Endothelial cell of umbilical vein (primary cell): Measurements from ENCODE around the gene LFNG. TPM values are rescaled to one million over a fixed set of nuclear protein-coding genes. Genes with fewer than 3 reads are reported as not detected.

Source experiments
- BruUV-seq: library from RNA; stranded (reverse); fragments of 400-500 nt; replicated peaks from 2 replicates; lab custom pipeline; 2021; lab: Mats Ljungman, UMichigan
- CTCF ChIA-PET: fragments of 300-600, 350-600 bp; sonication (Branson Sonifier 250); formaldehyde crosslinking; loops from one replicate; lab custom pipeline; 2021; ENCODE audit warnings: antibody characterized with exemption, inconsistent platforms; lab: Charles Lee
- POLR2A ChIA-PET: fragments of 300-600, 350-600 bp; sonication (Branson Sonifier 250); formaldehyde crosslinking; loops from one replicate; lab custom pipeline; 2021; ENCODE audit warnings: antibody characterized with exemption, inconsistent platforms; lab: Charles Lee
- DNase-seq: peaks from one replicate; pipeline ENCODE4 v3.0.0-alpha.2; 2011; ENCODE audit warnings: low read depth, low spot score
- FAIRE-seq: peaks from 2 replicates; lab custom pipeline; 2011; peaks lifted over from hg19 to GRCh38; lab: Jason Lieb, UNC
- H2AFZ ChIP-seq: 2 replicates; pipeline ENCODE4 v1.6.0; 2012; ENCODE audit warnings: low read depth, low read length, control low read depth, inconsistent platforms
- H3K27ac ChIP-seq: 2 replicates; pipeline ENCODE4 v1.5.1; 2011; ENCODE audit warnings: low read depth, mild to moderate bottlenecking, control low read depth, low read length, moderate library complexity; ENCODE audit not compliant: insufficient read depth
- H3K27me3 ChIP-seq, 2 experiments: 2 replicates each; pipeline versions ENCODE4 v1.6.0 to v1.6.1; 2011; ENCODE audit warnings: low read length in 2 of 2, mixed read lengths in 1 of 2; ENCODE audit not compliant: control insufficient read depth in 2 of 2, insufficient read depth in 2 of 2
- H3K36me3 ChIP-seq, 2 experiments: 2 replicates in 1 of 2; 3 replicates in 1 of 2; pipeline ENCODE4 v1.5.1; 2011; ENCODE audit warnings: low read length in 2 of 2, mild to moderate bottlenecking in 1 of 2, moderate library complexity in 1 of 2; ENCODE audit not compliant: control insufficient read depth in 2 of 2, insufficient read depth in 2 of 2; ENCODE audit errors: extremely low read depth in 1 of 2
- H3K4me1 ChIP-seq: 3 replicates; pipeline ENCODE4 v1.5.1; 2011; ENCODE audit warnings: mild to moderate bottlenecking, low read length; ENCODE audit not compliant: control insufficient read depth, insufficient read depth; ENCODE audit errors: extremely low read depth
- H3K4me2 ChIP-seq: 2 replicates; pipeline ENCODE4 v1.6.1; 2011; ENCODE audit warnings: low read length, control low read depth, mixed read lengths; ENCODE audit not compliant: insufficient read depth
- H3K4me3 ChIP-seq, 3 experiments: fragments of 200-600 bp in 1 of 3; sonication (generic), shearing (Covaris generic) in 1 of 3; replicated peaks in 1 of 3; 2 replicates each; pipeline ENCODE4 v1.5.1; 2011 to 2016; ENCODE audit warnings: control low read depth in 3 of 3, low read length in 3 of 3, mild to moderate bottlenecking in 2 of 3, inconsistent platforms in 1 of 3, low read depth in 1 of 3, moderate library complexity in 1 of 3; ENCODE audit not compliant: insufficient read depth in 1 of 3
- H3K79me2 ChIP-seq: 2 replicates; pipeline ENCODE4 v1.6.0; 2012; ENCODE audit warnings: low read length, inconsistent platforms; ENCODE audit not compliant: control insufficient read depth, insufficient read depth
- H3K9ac ChIP-seq: replicated peaks from 2 replicates; pipeline ENCODE3; 2011; ENCODE audit warnings: low read length, control low read depth; ENCODE audit not compliant: insufficient read depth; ENCODE audit errors: extremely low read depth
- H3K9me1 ChIP-seq: replicated peaks from 3 replicates; pipeline ENCODE4 v1.6.0; 2011; ENCODE audit warnings: mild to moderate bottlenecking, low read length; ENCODE audit not compliant: control insufficient read depth, insufficient read depth; ENCODE audit errors: extremely low read depth
- H3K9me3 ChIP-seq: replicated peaks from 2 replicates; pipeline ENCODE4 v1.5.1; 2012; ENCODE audit warnings: low read length, inconsistent platforms; ENCODE audit not compliant: control insufficient read depth, insufficient read depth
- H4K20me1 ChIP-seq: replicated peaks from 2 replicates; pipeline ENCODE3; 2011; ENCODE audit warnings: mild to moderate bottlenecking, low read length; ENCODE audit not compliant: control insufficient read depth, insufficient read depth; ENCODE audit errors: extremely low read depth
- EZH2 ChIP-seq: IDR thresholded peaks from 2 replicates; pipeline ENCODE4 v1.6.1; 2012; ENCODE audit warnings: borderline replicate concordance, low read depth, mild to moderate bottlenecking, moderate library complexity, low read length, inconsistent platforms; ENCODE audit not compliant: severe bottlenecking
- FOS ChIP-seq: IDR thresholded peaks from 2 replicates; pipeline ENCODE4 v1.6.1; 2011; ENCODE audit warnings: mild to moderate bottlenecking, low read length, moderate library complexity, borderline replicate concordance; ENCODE audit not compliant: insufficient read depth
- GATA2 ChIP-seq: IDR thresholded peaks from 2 replicates; pipeline ENCODE4 v1.7.0; 2011; ENCODE audit warnings: low read depth, mild to moderate bottlenecking, moderate library complexity, mixed read lengths, low read length; ENCODE audit not compliant: insufficient read length, insufficient read depth
- JUN ChIP-seq: IDR thresholded peaks from 2 replicates; pipeline ENCODE4 v1.6.1; 2011; ENCODE audit warnings: borderline replicate concordance, low read depth; ENCODE audit not compliant: insufficient read length, insufficient read depth
- MYC ChIP-seq: IDR thresholded peaks from one replicate; pipeline ENCODE4 v1.6.1; 2011; ENCODE audit warnings: mild to moderate bottlenecking, low read depth, low read length
- POLR2A ChIP-seq: IDR thresholded peaks from 2 replicates; pipeline ENCODE4 v1.6.1; 2012; ENCODE audit warnings: low read depth, mild to moderate bottlenecking, control low read depth, low read length
- POLR2AphosphoS5 ChIP-seq: IDR thresholded peaks from 2 replicates; pipeline ENCODE4 v1.6.1; 2012; ENCODE audit warnings: low read depth, mild to moderate bottlenecking, control low read depth, low read length, moderate library complexity; ENCODE audit not compliant: insufficient read depth
- dilution Hi-C: fragments of 300-500 bp; cut with MboI; formaldehyde crosslinking; loops from one replicate; pipeline ENCODE4 v1.15.0; 2019; ENCODE audit warnings: low sequenced_read_pairs; ENCODE audit not compliant: extremely low pct_ligation_motif_present
- intact Hi-C: fragments of 100-400 bp; cut with micrococcal nuclease; formaldehyde crosslinking; loops from one replicate; pipeline ENCODE4 v1.10.0; 2022
- polyA plus RNA-seq, 4 experiments: library from polyadenylated mRNA; depleted of rRNA in 3 of 4; stranded (reverse) in 3 of 4; unstranded in 1 of 4; fragments of >200 nt; gene quantifications; 2 replicates each; pipeline versions ENCODE4 v1.2.1 to v1.2.3, GENCODE V29; 2011 to 2012; ENCODE audit warnings: missing spikeins in 1 of 4
- total RNA-seq: library from RNA; stranded (reverse); gene quantifications from 2 replicates; pipeline ENCODE4 v1.2.3, GENCODE V29; 2021
- TF ChIP-seq, protein P1 (sequence below), 2 donors: IDR thresholded peaks; 1 replicate in 1 of 2; 2 replicates in 1 of 2; pipeline ENCODE4 v1.5.1; 2011; ENCODE audit warnings: low read length in 2 of 2, mild to moderate bottlenecking in 2 of 2, moderate library complexity in 2 of 2, control low read depth in 1 of 2, inconsistent platforms in 1 of 2, low read depth in 1 of 2; ENCODE audit not compliant: insufficient read depth in 1 of 2; ENCODE audit errors: extremely low read depth in 1 of 2
- TF ChIP-seq, protein P2 (sequence below): IDR thresholded peaks from 2 replicates; pipeline ENCODE4 v1.6.1; 2011; ENCODE audit not compliant: insufficient read depth, insufficient read length

Gene LFNG
- total and polyA plus RNA-seq, 2 donors (not counting 3 experiments of a cell fraction or from before 2014, with no cell fraction given), result 12.6 to 13.1 TPM

DNA sequence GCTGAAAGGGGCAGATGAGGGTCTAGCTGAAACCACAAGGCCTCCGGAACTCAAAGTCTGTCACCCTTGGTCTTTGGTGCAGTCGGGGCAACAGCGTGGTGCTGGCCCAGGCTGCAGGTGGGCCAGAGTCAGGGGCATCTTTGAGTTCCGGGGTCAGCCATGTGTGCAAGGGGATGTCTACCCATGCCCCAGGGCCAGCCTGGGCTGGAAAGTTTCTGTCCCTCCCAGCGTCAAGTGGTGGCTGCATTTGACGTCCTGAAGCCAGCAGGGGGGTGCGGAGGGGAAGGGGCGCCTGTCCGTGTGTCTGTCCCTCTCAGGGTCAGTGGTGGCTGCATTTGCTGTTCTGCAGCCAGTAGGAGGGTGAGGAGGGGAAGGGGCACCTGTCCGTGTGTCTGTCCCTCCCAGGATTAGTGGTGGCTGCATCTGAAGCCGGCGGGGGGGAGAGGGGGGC, 35.1 kb downstream of the LFNG start:
- DNase-seq, result peak; percentile 6
- CTCF ChIA-PET, result no interaction called here
- no peak overlapping the region for H2AFZ ChIP-seq

More for the DNA sequence above, 35.1 kb downstream of the LFNG start:
- Histone ChIP-seq H3K4me3 (peak overlapping the region; percentile 31 to 81 (median 46)), H3K36me3 (no peaks in the 10 kb centered on the region), H3K27ac (no peak overlapping the region), H3K9ac (peak overlapping the region; percentile 92), H3K79me2 (peaks cover 14% of the 10 kb centered on the region), H4K20me1 (no peaks in the 10 kb centered on the region), H3K27me3 (no peaks in the 10 kb centered on the region), H3K4me2 (peak overlapping the region; percentile 64), H3K9me3 (no peaks in the 10 kb centered on the region), H3K4me1 (peaks cover 9% of the 10 kb centered on the region), H3K9me1 (no peaks in the 10 kb centered on the region)
- BruUV-seq, result no TSS peak
- intact Hi-C loops (loop anchor here (1.0 to 5.0 kb wide), 6 partner anchors 26 to 108 kb away; no protein-coding TSS in a partner anchor), dilution Hi-C loops (no loop called here)
- no peak for FAIRE-seq
- POLR2A ChIA-PET, result no interaction called here
- TF ChIP-seq, protein P1, sequence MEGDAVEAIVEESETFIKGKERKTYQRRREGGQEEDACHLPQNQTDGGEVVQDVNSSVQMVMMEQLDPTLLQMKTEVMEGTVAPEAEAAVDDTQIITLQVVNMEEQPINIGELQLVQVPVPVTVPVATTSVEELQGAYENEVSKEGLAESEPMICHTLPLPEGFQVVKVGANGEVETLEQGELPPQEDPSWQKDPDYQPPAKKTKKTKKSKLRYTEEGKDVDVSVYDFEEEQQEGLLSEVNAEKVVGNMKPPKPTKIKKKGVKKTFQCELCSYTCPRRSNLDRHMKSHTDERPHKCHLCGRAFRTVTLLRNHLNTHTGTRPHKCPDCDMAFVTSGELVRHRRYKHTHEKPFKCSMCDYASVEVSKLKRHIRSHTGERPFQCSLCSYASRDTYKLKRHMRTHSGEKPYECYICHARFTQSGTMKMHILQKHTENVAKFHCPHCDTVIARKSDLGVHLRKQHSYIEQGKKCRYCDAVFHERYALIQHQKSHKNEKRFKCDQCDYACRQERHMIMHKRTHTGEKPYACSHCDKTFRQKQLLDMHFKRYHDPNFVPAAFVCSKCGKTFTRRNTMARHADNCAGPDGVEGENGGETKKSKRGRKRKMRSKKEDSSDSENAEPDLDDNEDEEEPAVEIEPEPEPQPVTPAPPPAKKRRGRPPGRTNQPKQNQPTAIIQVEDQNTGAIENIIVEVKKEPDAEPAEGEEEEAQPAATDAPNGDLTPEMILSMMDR (IDR thresholded peaks at IDR 0.05; ENCODE audit: extremely low read depth in 1 of 2, insufficient read depth in 1 of 2, low read depth in 1 of 2, low read length in 2 of 2), result no peak
- no peak for TF ChIP-seq JUN
- no peak for TF ChIP-seq MYC
- TF ChIP-seq FOS, result no peak
- no peak for TF ChIP-seq POLR2A
- TF ChIP-seq, protein P2, sequence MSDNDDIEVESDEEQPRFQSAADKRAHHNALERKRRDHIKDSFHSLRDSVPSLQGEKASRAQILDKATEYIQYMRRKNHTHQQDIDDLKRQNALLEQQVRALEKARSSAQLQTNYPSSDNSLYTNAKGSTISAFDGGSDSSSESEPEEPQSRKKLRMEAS, result no peak
- no peak for TF ChIP-seq POLR2AphosphoS5
- TF ChIP-seq EZH2, result no peak
- no peak for TF ChIP-seq GATA2
